Lower leg skin (tissue), 4 donors: ENCODE results near the gene WDR44. TPM values are rescaled to one million over a fixed set of nuclear protein-coding genes. Genes with fewer than 3 reads are reported as not detected.
"Not testable (repeated sequence)": the region's sequence is repeated elsewhere in the genome, so short reads cannot be mapped to it uniquely, and the experiment has no call there.

Experiments used
- DNase-seq, 2 donors: peaks; one replicate each; pipeline ENCODE4 v3.0.0-alpha.2; 2019; ENCODE audit warnings: low spot score in 2 of 2
- H3K4me3 ChIP-seq: fragments of 200-600 bp; sonication (generic); 2 replicates; pipeline ENCODE4 v1.5.1; 2017; ENCODE audit warnings: mild to moderate bottlenecking, low read depth; ENCODE audit not compliant: poor library complexity, severe bottlenecking
- POLR2A ChIP-seq, 2 donors: fragments of 450-650 bp; IDR thresholded peaks; one replicate each; pipeline ENCODE4 v1.6.1; 2016 to 2017; ENCODE audit warnings: antibody characterized with exemption in 2 of 2, mild to moderate bottlenecking in 1 of 2, moderate library complexity in 1 of 2
- WGBS, 2 donors: methylation state at CpG; one replicate each; pipeline ENCODE4 v1.1.5; 2018; 5-methylcytosine and 5-hydroxymethylcytosine counted together
- intact Hi-C: fragments of 100-400 bp; cut with DNase I; formaldehyde crosslinking; loops from one replicate; pipeline ENCODE4 v1.15.0; 2023; ENCODE audit warnings: low total_unique reads
- total RNA-seq, 4 donors: library from RNA; depleted of rRNA; stranded (reverse); fragments of >200 nt; gene quantifications; one replicate each; pipeline ENCODE4 v1.1.0, GENCODE V29; 2016
- TF ChIP-seq, protein P1 (sequence below), 3 donors: fragments of 450-650 bp; IDR thresholded peaks; one replicate each; pipeline ENCODE4 v1.5.1; 2016; ENCODE audit warnings: antibody characterized with exemption in 3 of 3, mild to moderate bottlenecking in 3 of 3, moderate library complexity in 2 of 3

The WDR44 gene
- total RNA-seq, 4 donors from 2014 or later, result 9.5 to 10.4 (median 9.8) TPM

DNA sequence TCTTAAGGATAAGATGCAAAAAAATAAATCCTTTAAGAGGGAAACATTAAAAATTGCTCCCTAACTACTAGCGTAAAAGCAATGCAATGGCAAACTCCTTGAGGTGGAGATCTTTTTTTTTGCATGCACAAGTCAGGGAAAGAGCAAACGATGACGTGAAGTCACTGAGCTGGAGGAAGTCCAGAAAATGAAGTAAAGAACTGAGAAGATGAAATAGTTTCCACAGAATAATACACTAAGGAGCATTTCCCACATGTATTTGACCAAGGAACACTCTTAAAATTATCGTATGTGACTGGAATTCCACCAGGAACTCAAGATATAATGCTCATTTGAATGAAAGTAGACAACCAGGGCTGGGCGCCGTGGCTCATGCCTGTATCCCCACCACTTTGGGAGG lies 128.7 kb downstream of the WDR44 start:
- H3K4me3 ChIP-seq, result no peak overlapping the region
- no peak for TF ChIP-seq POLR2A (IDR thresholded peaks at IDR 0.05)
- TF ChIP-seq, protein P1, sequence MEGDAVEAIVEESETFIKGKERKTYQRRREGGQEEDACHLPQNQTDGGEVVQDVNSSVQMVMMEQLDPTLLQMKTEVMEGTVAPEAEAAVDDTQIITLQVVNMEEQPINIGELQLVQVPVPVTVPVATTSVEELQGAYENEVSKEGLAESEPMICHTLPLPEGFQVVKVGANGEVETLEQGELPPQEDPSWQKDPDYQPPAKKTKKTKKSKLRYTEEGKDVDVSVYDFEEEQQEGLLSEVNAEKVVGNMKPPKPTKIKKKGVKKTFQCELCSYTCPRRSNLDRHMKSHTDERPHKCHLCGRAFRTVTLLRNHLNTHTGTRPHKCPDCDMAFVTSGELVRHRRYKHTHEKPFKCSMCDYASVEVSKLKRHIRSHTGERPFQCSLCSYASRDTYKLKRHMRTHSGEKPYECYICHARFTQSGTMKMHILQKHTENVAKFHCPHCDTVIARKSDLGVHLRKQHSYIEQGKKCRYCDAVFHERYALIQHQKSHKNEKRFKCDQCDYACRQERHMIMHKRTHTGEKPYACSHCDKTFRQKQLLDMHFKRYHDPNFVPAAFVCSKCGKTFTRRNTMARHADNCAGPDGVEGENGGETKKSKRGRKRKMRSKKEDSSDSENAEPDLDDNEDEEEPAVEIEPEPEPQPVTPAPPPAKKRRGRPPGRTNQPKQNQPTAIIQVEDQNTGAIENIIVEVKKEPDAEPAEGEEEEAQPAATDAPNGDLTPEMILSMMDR (IDR thresholded peaks at IDR 0.05), result no peak
- no peak for DNase-seq
- 56 to 65% methylated on average over 6 of the region's 6 CpGs for WGBS, 2 donors
- intact Hi-C loops, result no loop called here

DNA sequence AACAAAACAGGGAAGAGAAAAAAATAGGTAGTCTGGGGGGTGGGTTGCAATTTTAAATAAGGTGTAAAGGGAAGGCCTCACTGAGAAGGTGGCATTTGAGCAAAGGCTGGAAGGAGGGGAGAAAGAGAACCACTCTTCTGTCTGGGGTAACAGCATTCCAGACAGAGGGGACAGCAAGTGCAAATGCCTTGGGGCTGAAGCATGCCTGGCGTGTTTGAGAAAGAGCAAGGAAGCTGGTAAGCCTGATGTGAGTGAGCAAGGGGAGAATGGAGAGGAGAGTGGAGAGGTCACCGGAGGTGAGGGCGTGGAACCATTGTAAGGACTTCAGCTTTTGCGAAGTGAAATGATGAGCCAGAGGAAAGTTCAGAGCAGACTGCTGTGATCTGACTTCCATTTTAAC lies 130.0 kb downstream of the WDR44 start:
- TF ChIP-seq POLR2A (IDR thresholded peaks at IDR 0.05), result no peak
- TF ChIP-seq, protein P1 (IDR thresholded peaks at IDR 0.05), result no peak
- WGBS, 2 donors, result 80 to 86% methylated on average over 4 of the region's 4 CpGs
- DNase-seq, result no peak
- intact Hi-C loops, result no loop called here
- no peak overlapping the region for H3K4me3 ChIP-seq

DNA sequence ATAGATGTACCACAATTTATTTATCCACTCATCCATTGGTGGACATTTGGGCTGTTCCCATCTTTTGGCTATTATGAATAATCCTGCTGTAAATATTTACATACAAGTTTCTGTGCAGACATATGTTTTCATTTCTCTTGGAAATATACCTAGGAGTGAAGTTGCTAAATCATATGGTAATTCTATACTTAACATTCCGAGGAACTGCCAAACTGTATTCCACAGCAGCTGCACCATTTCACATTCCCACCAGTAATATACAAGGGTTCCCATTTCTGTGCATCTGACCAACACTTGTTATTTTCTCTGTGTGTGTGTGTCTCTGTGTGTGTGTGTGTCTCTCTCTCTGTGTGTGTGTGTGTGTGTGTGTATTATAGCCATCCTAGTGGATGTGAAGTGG lies 134.3 kb downstream of the WDR44 start:
- intact Hi-C loops, result no loop called here
- H3K4me3 ChIP-seq, result no peak overlapping the region
- no peak for DNase-seq
- 85 to 88% methylated on average over 1 of the region's 1 CpG for WGBS, 2 donors
- no peak for TF ChIP-seq POLR2A (IDR thresholded peaks at IDR 0.05)
- TF ChIP-seq, protein P1 (IDR thresholded peaks at IDR 0.05), result no peak

DNA sequence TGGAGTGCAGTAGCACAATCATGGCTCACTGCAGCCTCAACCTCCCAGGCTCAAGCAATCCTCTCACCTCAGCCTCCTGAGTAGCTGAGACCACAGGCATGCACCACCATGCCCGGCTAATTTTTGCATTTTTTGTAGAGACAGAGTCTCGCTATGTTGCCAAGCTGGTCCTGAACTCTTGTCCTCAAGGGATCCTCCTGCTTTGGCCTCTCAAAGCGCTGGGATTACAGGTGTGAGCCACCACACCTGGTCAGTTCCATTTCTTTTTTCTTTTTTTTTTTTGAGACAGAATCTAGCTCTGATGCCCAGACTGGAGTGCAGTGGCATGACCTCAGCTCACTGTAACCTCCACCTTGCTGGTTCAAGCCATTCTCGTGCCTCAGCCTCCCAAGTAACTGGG lies 136.5 kb downstream of the WDR44 start:
- intact Hi-C loops, DNase-seq, H3K4me3 ChIP-seq: not testable (repeated sequence)
- WGBS, 2 donors, result 81 to 91% methylated on average over 4 of the region's 4 CpGs

DNA sequence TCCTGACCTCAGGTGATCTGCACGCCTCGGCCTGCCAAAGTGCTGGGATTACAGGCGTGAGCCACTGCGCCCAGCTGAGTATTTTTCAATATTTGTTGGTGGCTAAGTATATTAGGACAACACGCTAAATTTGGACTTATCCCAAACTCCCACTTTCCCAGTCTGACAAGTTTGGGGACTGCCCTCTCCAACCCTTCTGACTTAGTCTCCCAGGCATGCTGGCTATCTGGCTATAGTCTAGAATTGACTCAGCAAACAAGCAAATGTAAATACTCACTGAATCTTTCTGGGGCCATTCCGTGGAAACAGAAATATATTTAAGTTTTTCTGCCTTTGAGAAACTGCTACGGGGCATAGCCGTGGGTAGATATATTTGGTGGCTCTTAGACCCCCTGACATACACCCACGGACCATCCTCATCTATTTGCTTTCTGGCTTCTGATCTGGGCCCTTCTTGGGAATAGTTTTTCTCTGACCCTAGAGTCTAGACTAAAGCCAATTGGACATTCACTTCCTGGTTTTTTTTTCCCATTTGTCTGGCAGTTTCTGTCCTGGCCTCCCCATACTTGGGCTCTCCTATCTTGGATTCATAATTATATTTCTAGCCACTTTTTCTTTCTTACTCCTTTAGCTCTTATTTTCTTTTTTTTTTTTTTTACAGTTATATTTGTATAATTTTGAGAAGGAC lies 138.5 kb downstream of the WDR44 start:
- no peak overlapping the region for H3K4me3 ChIP-seq
- no peak for TF ChIP-seq POLR2A (IDR thresholded peaks at IDR 0.05)
- intact Hi-C loops, result no loop called here
- DNase-seq, result no peak
- WGBS, 2 donors, result 75 to 92% methylated on average over 7 to 9 of the region's 9 CpGs

DNA sequence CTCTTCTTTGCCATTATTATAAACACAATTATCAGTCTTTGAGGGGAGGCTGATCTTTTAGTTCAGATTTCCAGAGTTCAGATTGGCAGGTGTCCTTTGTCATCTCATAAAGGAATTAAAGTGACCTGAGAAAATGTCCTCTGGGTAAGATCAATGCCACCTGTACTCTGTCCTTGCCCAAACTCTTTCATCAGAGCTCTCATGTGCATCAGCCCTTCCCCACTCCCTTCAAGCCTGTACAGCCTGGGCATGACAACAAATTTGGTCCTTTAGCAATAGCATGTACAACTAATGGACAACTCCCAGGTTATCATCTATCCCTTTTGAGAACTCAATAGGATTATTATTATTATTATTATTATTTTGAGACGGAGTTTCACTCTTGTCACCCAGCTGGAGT lies 140.8 kb downstream of the WDR44 start:
- H3K4me3 ChIP-seq, intact Hi-C loops, DNase-seq: not testable (repeated sequence)
- 83 to 100% methylated on average over 1 of the region's 1 CpG for WGBS, 2 donors

DNA sequence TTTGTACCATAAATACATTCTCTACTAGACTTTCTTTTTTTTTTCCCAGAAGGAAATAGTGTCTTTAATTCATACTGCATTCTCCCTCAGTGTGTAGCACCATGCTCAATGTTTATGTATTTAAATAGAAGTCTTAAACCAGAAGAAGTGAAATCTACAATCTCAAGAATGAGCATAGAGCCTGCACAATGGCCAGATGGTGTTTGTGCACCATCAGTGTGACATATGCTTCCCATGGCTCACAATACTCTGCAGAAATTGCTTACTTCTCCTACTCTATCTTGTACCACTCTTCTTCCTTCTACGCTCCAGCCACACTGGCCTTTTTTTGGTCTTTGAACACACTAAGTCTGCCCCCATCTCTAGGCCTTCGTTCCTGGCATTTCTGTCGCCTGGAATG lies 147.1 kb downstream of the WDR44 start:
- no peak overlapping the region for H3K4me3 ChIP-seq
- DNase-seq, result no peak
- TF ChIP-seq, protein P1 (IDR thresholded peaks at IDR 0.05), result no peak
- no peak for TF ChIP-seq POLR2A (IDR thresholded peaks at IDR 0.05)
- WGBS, 2 donors, result 74 to 93% methylated on average over 3 of the region's 3 CpGs
- intact Hi-C loops, result no loop called here
